HG02981 (cell line): Measurements from ENCODE around the gene TMEM86B.

Experiments used
- ATAC-seq: cut with Tn5 transposase; IDR thresholded peaks from one replicate; pipeline ENCODE4 v1.9.1; 2021; ENCODE audit warnings: mild to moderate bottlenecking, moderate library complexity; ENCODE audit not compliant: unreplicated experiment

The TMEM86B gene

GRCh38 chr19:55228403-55229031, at the start of gene TMEM86B:
Gene TMEM86B, minus strand, starts transcription at chr19:55228763. Its CDS starts 22 bp downstream, at chr19:55228741.
- ATAC-seq: no peak

GRCh38 chr19:55277494-55277893, 48.9 kb upstream of the TMEM86B start:
- no peak for ATAC-seq

GRCh38 chr19:55276720-55277430, 48.3 kb upstream of the TMEM86B start:
- no peak for ATAC-seq

- ATAC-seq: peak; percentile 49
Observed at GRCh38 chr19:55275851-55276719, 47.5 kb upstream of the TMEM86B start.

- ATAC-seq: no peak
Observed at GRCh38 chr19:55273978-55274707, 45.6 kb upstream of the TMEM86B start.

GRCh38 chr19:55272142-55272541, 43.6 kb upstream of the TMEM86B start:
- ATAC-seq: no peak

- no peak for ATAC-seq
Observed at GRCh38 chr19:55270172-55270942, 41.8 kb upstream of the TMEM86B start.

GRCh38 chr19:55269299-55269698, 40.7 kb upstream of the TMEM86B start:
- ATAC-seq: no peak

- ATAC-seq: no peak
Observed at GRCh38 chr19:55266840-55267239, 38.3 kb upstream of the TMEM86B start.

- no peak for ATAC-seq
Observed at GRCh38 chr19:55266404-55266803, 37.8 kb upstream of the TMEM86B start.

GRCh38 chr19:55265723-55266386, 37.3 kb upstream of the TMEM86B start:
- no peak for ATAC-seq

GRCh38 chr19:55265173-55265572, 36.6 kb upstream of the TMEM86B start:
- ATAC-seq: no peak

- no peak for ATAC-seq
Observed at GRCh38 chr19:55264531-55264930, 36.0 kb upstream of the TMEM86B start.

- ATAC-seq: no peak
Observed at GRCh38 chr19:55262359-55262758, 33.8 kb upstream of the TMEM86B start.

GRCh38 chr19:55261671-55262126, 33.1 kb upstream of the TMEM86B start:
- ATAC-seq: no peak

GRCh38 chr19:55259540-55260210, 31.1 kb upstream of the TMEM86B start:
- ATAC-seq: no peak

- ATAC-seq: peak; percentile 68
Observed at GRCh38 chr19:55258828-55259539, 30.4 kb upstream of the TMEM86B start, which contains the start of gene PPP6R1. Gene PPP6R1, minus strand, starts transcription at chr19:55259017. Its CDS starts 11,914 bp downstream, at chr19:55247103.

GRCh38 chr19:55258476-55258827, 29.9 kb upstream of the TMEM86B start:
- ATAC-seq: peak; percentile 5
